GM19099 (cell line): ENCODE data around the gene DLX5.

Experiments
- POLR2A ChIP-seq: IDR thresholded peaks from 3 replicates; pipeline ENCODE4 v1.6.1; 2011; ENCODE audit warnings: low read depth; ENCODE audit not compliant: insufficient read length; ENCODE audit errors: extremely low read depth

Gene DLX5

GRCh38 chr7:97001656-97002554, 22.7 kb downstream of the DLX5 start:
- TF ChIP-seq POLR2A: no peak

DNA sequence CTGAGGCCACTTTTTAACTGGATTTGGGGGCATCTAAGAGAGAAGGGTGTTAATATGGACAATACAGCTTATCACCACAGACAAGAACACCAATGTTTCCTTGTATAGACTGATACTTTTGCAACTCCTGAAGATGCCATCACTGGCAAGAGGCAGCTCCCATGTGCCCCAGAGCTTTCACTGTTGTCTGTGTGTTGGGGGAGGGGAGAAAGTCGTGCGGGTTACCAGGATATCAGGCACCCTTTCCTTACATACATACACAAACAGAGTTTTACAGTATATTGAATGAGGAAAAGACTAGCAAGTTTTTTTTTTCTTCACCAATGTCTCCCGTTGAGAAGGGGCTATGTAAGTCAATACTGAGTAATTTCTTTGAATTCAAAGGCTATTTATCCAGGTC, 23.4 kb downstream of the DLX5 start:
- TF ChIP-seq POLR2A: no peak

DNA sequence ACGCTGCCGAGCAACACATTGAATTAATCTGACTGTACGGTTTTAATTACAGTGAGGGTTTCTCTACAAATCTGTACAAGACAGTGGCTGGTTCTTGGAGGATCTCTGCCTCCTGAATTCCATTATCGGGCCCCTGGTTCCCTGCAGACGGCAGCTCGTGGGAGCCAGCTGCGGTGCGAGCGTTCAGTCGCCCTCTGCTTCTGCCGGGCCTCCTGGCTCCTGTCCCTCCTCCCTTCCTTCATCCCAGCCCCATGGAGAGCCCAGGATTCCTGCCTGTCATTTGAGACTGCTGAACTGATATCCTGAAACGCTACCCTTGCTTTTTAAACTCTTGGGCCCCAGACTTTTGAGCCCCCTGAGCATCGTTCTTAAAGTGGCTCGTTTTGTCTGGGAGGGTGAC, 25.9 kb downstream of the DLX5 start:
- TF ChIP-seq POLR2A: no peak

DNA sequence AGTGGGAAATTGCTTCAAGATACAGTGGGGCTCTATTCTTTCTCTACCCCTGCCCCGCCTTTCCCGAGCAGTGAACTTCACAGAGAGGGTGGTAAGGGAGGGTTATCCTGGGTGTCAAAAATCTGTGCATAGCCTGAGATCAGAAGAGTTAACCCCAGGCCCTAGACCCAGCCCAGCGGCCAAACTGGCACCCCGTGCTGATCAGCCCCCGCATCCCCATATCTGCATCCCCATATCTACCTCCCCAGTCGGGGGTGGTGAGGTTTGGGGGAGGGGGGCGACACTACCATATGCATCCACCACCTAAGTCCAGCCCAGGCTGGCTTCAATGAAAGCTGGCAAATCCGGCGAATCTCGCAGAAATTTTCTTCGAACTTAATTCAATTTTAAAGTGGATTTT, 26.3 kb downstream of the DLX5 start:
- TF ChIP-seq POLR2A: no peak

DNA sequence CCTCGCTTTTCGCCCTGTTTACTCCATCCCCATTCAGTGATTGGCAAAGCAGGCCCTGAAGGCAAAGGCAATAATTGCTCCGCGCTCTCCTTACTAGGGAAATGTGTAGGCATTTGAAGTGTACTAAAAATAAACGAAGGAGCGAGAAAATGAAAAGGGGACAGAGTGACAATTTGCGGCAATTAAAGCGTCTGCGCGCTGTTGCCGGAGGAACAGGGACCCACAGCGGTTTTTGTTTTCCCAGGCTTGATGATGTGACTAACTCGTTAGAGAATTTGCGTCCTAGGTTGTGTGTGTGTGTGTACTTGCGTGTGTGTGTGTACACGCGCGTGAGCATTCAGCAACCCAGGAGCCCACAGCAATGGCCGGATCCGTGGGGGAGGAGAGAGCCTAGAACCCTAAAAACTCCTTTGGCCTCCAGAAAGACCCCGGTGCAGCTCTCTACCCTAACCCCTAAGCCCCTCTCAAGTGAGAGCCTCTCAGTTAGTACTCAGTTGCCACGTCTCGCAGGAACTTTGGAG, 27.1 kb downstream of the DLX5 start:
- TF ChIP-seq POLR2A: no peak

- no peak for TF ChIP-seq POLR2A
These were observed 27.6 kb downstream of the DLX5 start for GRCh38 chr7:96996958-96997511.

DNA sequence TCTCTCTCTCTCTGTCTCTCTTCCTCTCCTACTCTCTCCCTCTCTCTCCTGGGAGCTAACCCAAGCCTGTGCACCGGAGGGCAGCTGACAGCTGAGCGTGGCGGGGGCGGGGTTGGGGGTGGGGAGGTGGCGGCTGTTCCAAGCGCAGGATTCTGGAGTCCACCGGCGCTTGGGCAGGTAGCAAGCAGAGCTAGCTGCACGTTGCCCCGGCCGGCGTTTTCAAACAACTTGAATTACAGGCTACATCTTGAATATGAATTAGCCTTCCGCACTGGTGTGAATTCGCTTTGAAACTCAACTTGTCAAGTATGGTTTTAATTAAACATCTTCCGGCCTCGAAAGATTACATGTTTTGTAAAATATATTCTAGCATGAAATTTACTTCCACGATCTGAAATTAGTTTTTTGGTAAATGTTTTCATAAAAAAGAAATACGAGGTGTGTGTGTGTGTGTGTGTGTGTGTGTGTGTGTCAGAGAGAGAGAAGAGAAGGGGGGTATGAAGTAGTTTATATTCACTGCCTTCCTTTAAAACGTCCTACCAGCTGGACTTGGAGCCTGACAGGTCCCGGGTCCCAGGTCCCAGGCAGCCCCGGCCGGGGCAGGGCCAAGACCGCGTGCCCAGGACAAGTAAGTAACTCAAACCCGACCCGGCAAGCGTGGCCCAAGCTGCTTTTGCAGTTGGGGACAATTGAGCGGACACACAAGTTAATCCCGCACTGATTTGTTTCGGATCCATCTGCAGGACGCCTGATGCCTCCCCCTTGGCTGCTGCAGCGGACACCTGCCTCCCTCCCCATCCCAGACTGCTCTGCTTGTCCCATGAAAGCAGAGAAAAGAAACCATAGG, 28.3 kb downstream of the DLX5 start:
- TF ChIP-seq POLR2A: no peak

- no peak for TF ChIP-seq POLR2A
These were observed 29.1 kb downstream of the DLX5 start for GRCh38 chr7:96995406-96996110.

- no peak for TF ChIP-seq POLR2A
These were observed 30.7 kb downstream of the DLX5 start for GRCh38 chr7:96993980-96994379.

DNA sequence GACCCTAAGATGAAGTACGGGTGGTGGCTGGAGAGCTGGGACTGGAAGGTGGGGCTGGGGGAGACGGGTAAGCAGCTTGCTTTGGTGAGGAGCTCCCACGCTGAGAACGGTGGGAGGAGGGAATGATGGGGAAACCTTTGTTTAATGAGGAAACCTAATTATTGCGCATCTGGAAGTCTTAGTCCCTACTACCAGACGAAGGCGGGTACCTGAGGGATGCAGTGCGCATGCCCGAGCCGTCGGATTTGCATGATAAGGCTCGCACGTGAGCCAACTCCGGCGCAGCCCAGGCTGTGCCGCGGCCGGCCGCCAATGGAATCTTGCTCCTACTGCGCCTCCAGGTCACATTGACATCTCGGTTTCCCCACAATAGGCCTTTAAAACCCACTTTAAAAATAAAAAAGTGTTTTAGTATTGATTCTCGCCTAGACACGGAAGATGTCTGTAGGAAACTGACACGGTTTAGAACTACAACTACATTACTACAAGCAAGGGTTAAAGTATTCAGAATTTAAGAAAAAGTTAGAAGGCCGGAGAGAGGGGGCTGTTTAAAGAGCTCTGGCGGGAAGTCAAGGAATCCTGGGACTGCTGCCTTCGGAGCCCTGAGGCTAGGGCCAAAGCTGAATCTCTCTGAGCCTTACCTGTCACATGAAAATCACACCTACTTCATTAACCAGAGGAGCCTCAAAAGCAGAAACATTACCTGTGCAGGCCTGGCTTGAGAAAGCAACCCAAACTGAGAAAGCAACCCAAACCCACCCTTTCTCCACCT, 31.4 kb downstream of the DLX5 start:
- TF ChIP-seq POLR2A: no peak

DNA sequence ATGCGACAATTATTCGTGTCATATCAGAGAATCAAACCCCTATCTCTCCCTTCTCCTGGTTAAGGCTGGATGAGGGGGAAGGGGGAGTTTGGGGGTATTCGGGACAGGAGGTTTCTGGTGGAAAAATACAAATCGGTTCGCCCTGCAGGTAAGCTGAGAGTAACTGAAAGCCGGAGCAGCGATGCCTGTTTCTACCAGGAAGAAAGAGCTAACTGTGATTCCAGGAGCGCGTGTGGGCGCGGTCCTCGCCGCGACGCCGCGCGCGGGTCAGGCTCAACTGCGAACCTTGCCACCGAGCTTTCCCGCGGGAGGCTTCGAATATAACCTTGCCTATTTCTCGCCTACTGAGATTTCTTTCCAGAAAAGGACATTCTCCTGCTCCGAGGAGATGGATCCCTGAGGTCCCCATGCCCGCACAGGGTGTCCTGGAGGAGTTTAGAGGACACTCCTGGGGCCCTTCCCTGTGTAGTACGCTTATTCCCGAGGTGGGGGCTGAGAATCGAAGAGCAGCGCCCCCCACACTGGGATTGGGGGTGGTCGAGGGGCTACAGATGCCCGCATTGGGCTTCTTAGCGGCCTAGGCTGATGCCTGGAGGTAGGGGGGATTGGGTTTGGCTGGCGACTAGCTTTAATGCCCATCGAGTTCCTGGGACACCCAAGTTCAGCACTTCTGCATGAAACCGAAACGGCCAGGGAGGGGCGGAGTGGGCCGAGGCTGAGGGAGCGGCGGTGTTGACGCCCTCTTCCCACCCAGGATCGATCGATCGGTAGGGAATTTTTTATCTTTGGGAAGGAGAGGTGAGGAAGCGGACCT, 32.2 kb downstream of the DLX5 start:
- TF ChIP-seq POLR2A: no peak

GRCh38 chr7:96991546-96992191, 33.0 kb downstream of the DLX5 start:
- TF ChIP-seq POLR2A: no peak

- no peak for TF ChIP-seq POLR2A
These were observed 34.7 kb downstream of the DLX5 start for GRCh38 chr7:96989859-96990317.
